Keratinocyte (primary cell): ENCODE measurements around the gene RNF151.

Experiments used
- EZH2 ChIP-seq: IDR thresholded peaks from one replicate; pipeline ENCODE4 v1.6.1; 2012; ENCODE audit warnings: inconsistent platforms, mild to moderate bottlenecking, low read length, moderate library complexity
- TF ChIP-seq, protein P1 (sequence below), 3 experiments: IDR thresholded peaks in 1 of 3; conservative IDR thresholded peaks in 1 of 3; optimal IDR thresholded peaks in 1 of 3; 2 replicates in 2 of 3; 3 replicates in 1 of 3; pipeline versions ENCODE3 to v1.5.1; 2011; ENCODE audit warnings: low read length in 3 of 3, mild to moderate bottlenecking in 3 of 3, moderate library complexity in 2 of 3, control low read depth in 1 of 3, inconsistent platforms in 1 of 3; ENCODE audit not compliant: insufficient read depth in 2 of 3; ENCODE audit errors: extremely low read depth in 1 of 3

DNA sequence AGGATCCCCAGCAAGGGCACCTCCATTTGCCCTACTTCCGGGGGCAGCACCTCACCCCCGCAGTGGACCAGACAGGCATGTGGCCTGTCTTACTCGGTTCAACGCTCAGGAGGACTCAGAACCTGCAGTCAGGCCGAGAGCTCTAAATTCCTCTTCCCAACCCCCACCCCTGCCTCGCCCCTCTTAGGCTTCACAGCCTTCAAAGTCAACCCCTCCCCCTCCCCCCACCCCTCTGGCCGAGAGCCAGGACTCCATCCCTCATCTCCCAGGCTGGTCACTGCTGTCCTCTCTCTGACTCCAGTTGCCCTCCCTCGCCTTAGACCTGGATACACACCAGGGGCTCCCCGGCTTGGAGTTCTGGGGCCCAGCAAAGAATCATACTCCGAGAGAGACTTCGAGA is 40.4 kb upstream of the RNF151 start:
- TF ChIP-seq, protein P1, sequence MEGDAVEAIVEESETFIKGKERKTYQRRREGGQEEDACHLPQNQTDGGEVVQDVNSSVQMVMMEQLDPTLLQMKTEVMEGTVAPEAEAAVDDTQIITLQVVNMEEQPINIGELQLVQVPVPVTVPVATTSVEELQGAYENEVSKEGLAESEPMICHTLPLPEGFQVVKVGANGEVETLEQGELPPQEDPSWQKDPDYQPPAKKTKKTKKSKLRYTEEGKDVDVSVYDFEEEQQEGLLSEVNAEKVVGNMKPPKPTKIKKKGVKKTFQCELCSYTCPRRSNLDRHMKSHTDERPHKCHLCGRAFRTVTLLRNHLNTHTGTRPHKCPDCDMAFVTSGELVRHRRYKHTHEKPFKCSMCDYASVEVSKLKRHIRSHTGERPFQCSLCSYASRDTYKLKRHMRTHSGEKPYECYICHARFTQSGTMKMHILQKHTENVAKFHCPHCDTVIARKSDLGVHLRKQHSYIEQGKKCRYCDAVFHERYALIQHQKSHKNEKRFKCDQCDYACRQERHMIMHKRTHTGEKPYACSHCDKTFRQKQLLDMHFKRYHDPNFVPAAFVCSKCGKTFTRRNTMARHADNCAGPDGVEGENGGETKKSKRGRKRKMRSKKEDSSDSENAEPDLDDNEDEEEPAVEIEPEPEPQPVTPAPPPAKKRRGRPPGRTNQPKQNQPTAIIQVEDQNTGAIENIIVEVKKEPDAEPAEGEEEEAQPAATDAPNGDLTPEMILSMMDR (optimal IDR thresholded peaks at IDR 0.05 in 1 of 3, IDR thresholded peaks at IDR 0.05 in 1 of 3, conservative IDR thresholded peaks at IDR 0.05 in 1 of 3; ENCODE audit: extremely low read depth in 1 of 3, insufficient read depth in 2 of 3, low read length in 3 of 3) = no peak
- TF ChIP-seq EZH2 = no peak
